ENCODE data around the gene RAPGEF4.

RAPGEF4 gene

GRCh38 chr2:172769879-172770278 lies 34.2 kb downstream of the RAPGEF4 start:
- peaks cover 0 to 8% of the 10 kb centered on the region in 2 donors for H3K27me3 ChIP-seq (ENCODE audit: control insufficient read depth in 1 of 2, insufficient read depth in 2 of 2, low read length in 2 of 2)
- no peaks in the 10 kb centered on the region for H3K9me3 ChIP-seq (ENCODE audit: control insufficient read depth in 1 of 2, low read length in 2 of 2)
- H3K9ac ChIP-seq (ENCODE audit: low read depth in 1 of 2, low read length in 2 of 2), result no peak overlapping the region
- H3K36me3 ChIP-seq (ENCODE audit: control insufficient read depth in 1 of 2, insufficient read depth in 2 of 2, low read length in 2 of 2), result no peaks in the 10 kb centered on the region
- H3K27ac ChIP-seq (ENCODE audit: low read depth, low read length), result no peak overlapping the region
- no peak overlapping the region for H3K4me3 ChIP-seq (ENCODE audit: low read depth in 1 of 2, low read length in 2 of 2)
- no peaks in the 10 kb centered on the region for H3K4me1 ChIP-seq (ENCODE audit: control insufficient read depth in 1 of 2, insufficient read depth in 2 of 2, low read length in 2 of 2)

- Histone ChIP-seq H3K27me3 (ENCODE audit: control insufficient read depth in 1 of 2, insufficient read depth in 2 of 2, low read length in 2 of 2) (peaks cover 0 to 3% of the 10 kb centered on the region in 2 donors), H3K9ac (ENCODE audit: low read depth in 1 of 2, low read length in 2 of 2) (no peak overlapping the region), H3K9me3 (ENCODE audit: control insufficient read depth in 1 of 2, low read length in 2 of 2) (no peaks in the 10 kb centered on the region), H3K4me3 (ENCODE audit: low read depth in 1 of 2, low read length in 2 of 2) (no peak overlapping the region), H3K4me1 (ENCODE audit: control insufficient read depth in 1 of 2, insufficient read depth in 2 of 2, low read length in 2 of 2) (no peaks in the 10 kb centered on the region), H3K36me3 (ENCODE audit: control insufficient read depth in 1 of 2, insufficient read depth in 2 of 2, low read length in 2 of 2) (no peaks in the 10 kb centered on the region), H3K27ac (ENCODE audit: low read depth, low read length) (no peak overlapping the region)
Measured at GRCh38 chr2:172770887-172771286, 35.2 kb downstream of the RAPGEF4 start.

- Histone ChIP-seq H3K27me3 (ENCODE audit: control insufficient read depth in 1 of 2, insufficient read depth in 2 of 2, low read length in 2 of 2) (peaks cover 0 to 3% of the 10 kb centered on the region in 2 donors), H3K36me3 (ENCODE audit: control insufficient read depth in 1 of 2, insufficient read depth in 2 of 2, low read length in 2 of 2) (no peaks in the 10 kb centered on the region), H3K4me3 (ENCODE audit: low read depth in 1 of 2, low read length in 2 of 2) (no peak overlapping the region), H3K27ac (ENCODE audit: low read depth, low read length) (no peak overlapping the region), H3K9me3 (ENCODE audit: control insufficient read depth in 1 of 2, low read length in 2 of 2) (no peaks in the 10 kb centered on the region), H3K4me1 (ENCODE audit: control insufficient read depth in 1 of 2, insufficient read depth in 2 of 2, low read length in 2 of 2) (no peaks in the 10 kb centered on the region), H3K9ac (ENCODE audit: low read depth in 1 of 2, low read length in 2 of 2) (no peak overlapping the region)
Measured at GRCh38 chr2:172772633-172773032, 37.0 kb downstream of the RAPGEF4 start.

- Histone ChIP-seq H3K27ac (ENCODE audit: low read depth, low read length) (no peak overlapping the region), H3K4me1 (ENCODE audit: control insufficient read depth in 1 of 2, insufficient read depth in 2 of 2, low read length in 2 of 2) (no peaks in the 10 kb centered on the region), H3K9me3 (ENCODE audit: control insufficient read depth in 1 of 2, low read length in 2 of 2) (no peaks in the 10 kb centered on the region), H3K27me3 (ENCODE audit: control insufficient read depth in 1 of 2, insufficient read depth in 2 of 2, low read length in 2 of 2) (peaks cover 0 to 3% of the 10 kb centered on the region in 2 donors), H3K9ac (ENCODE audit: low read depth in 1 of 2, low read length in 2 of 2) (no peak overlapping the region), H3K4me3 (ENCODE audit: low read depth in 1 of 2, low read length in 2 of 2) (no peak overlapping the region), H3K36me3 (ENCODE audit: control insufficient read depth in 1 of 2, insufficient read depth in 2 of 2, low read length in 2 of 2) (no peaks in the 10 kb centered on the region)
Measured at GRCh38 chr2:172774302-172774701, 38.7 kb downstream of the RAPGEF4 start.

- no peaks in the 10 kb centered on the region for H3K36me3 ChIP-seq (ENCODE audit: control insufficient read depth in 1 of 2, insufficient read depth in 2 of 2, low read length in 2 of 2)
- H3K27ac ChIP-seq (ENCODE audit: low read depth, low read length), result no peak overlapping the region
- H3K9ac ChIP-seq (ENCODE audit: low read depth in 1 of 2, low read length in 2 of 2), result no peak overlapping the region
- H3K4me1 ChIP-seq (ENCODE audit: control insufficient read depth in 1 of 2, insufficient read depth in 2 of 2, low read length in 2 of 2), result no peaks in the 10 kb centered on the region
- no peak overlapping the region for H3K4me3 ChIP-seq (ENCODE audit: low read depth in 1 of 2, low read length in 2 of 2)
- no peaks in the 10 kb centered on the region for H3K9me3 ChIP-seq (ENCODE audit: control insufficient read depth in 1 of 2, low read length in 2 of 2)
- H3K27me3 ChIP-seq (ENCODE audit: control insufficient read depth in 1 of 2, insufficient read depth in 2 of 2, low read length in 2 of 2), result peaks cover 0 to 2% of the 10 kb centered on the region in 2 donors
Measured at GRCh38 chr2:172775319-172775718, 39.7 kb downstream of the RAPGEF4 start.

- H3K27ac ChIP-seq (ENCODE audit: low read depth, low read length), result no peak overlapping the region
- H3K4me3 ChIP-seq (ENCODE audit: low read depth in 1 of 2, low read length in 2 of 2), result no peak overlapping the region
- no peaks in the 10 kb centered on the region for H3K36me3 ChIP-seq (ENCODE audit: control insufficient read depth in 1 of 2, insufficient read depth in 2 of 2, low read length in 2 of 2)
- peaks cover 0 to 3% of the 10 kb centered on the region in 2 donors for H3K27me3 ChIP-seq (ENCODE audit: control insufficient read depth in 1 of 2, insufficient read depth in 2 of 2, low read length in 2 of 2)
- H3K9ac ChIP-seq (ENCODE audit: low read depth in 1 of 2, low read length in 2 of 2), result no peak overlapping the region
- H3K4me1 ChIP-seq (ENCODE audit: control insufficient read depth in 1 of 2, insufficient read depth in 2 of 2, low read length in 2 of 2), result no peaks in the 10 kb centered on the region
- H3K9me3 ChIP-seq (ENCODE audit: control insufficient read depth in 1 of 2, low read length in 2 of 2), result no peaks in the 10 kb centered on the region
Measured at GRCh38 chr2:172777431-172777830, 41.8 kb downstream of the RAPGEF4 start.

GRCh38 chr2:172782506-172783164 lies 47.0 kb downstream of the RAPGEF4 start:
- Histone ChIP-seq H3K4me3 (ENCODE audit: low read depth in 1 of 2, low read length in 2 of 2) (no peak overlapping the region), H3K9ac (ENCODE audit: low read depth in 1 of 2, low read length in 2 of 2) (no peak overlapping the region), H3K36me3 (ENCODE audit: control insufficient read depth in 1 of 2, insufficient read depth in 2 of 2, low read length in 2 of 2) (no peaks in the 10 kb centered on the region), H3K9me3 (ENCODE audit: control insufficient read depth in 1 of 2, low read length in 2 of 2) (no peaks in the 10 kb centered on the region), H3K27me3 (ENCODE audit: control insufficient read depth in 1 of 2, insufficient read depth in 2 of 2, low read length in 2 of 2) (peaks cover 0 to 6% of the 10 kb centered on the region in 2 donors), H3K27ac (ENCODE audit: low read depth, low read length) (no peak overlapping the region), H3K4me1 (ENCODE audit: control insufficient read depth in 1 of 2, insufficient read depth in 2 of 2, low read length in 2 of 2) (peaks cover 0 to 3% of the 10 kb centered on the region in 2 donors)

GRCh38 chr2:172783165-172783898 lies 47.7 kb downstream of the RAPGEF4 start:
- H3K4me3 ChIP-seq (ENCODE audit: low read depth in 1 of 2, low read length in 2 of 2), result no peak overlapping the region
- no peaks in the 10 kb centered on the region for H3K36me3 ChIP-seq (ENCODE audit: control insufficient read depth in 1 of 2, insufficient read depth in 2 of 2, low read length in 2 of 2)
- no peak overlapping the region for H3K9ac ChIP-seq (ENCODE audit: low read depth in 1 of 2, low read length in 2 of 2)
- peaks cover 0 to 3% of the 10 kb centered on the region in 2 donors for H3K4me1 ChIP-seq (ENCODE audit: control insufficient read depth in 1 of 2, insufficient read depth in 2 of 2, low read length in 2 of 2)
- no peak overlapping the region for H3K27ac ChIP-seq (ENCODE audit: low read depth, low read length)
- no peaks in the 10 kb centered on the region for H3K9me3 ChIP-seq (ENCODE audit: control insufficient read depth in 1 of 2, low read length in 2 of 2)
- peaks cover 0 to 6% of the 10 kb centered on the region in 2 donors for H3K27me3 ChIP-seq (ENCODE audit: control insufficient read depth in 1 of 2, insufficient read depth in 2 of 2, low read length in 2 of 2)

GRCh38 chr2:172788871-172789270 lies 53.2 kb downstream of the RAPGEF4 start:
- Histone ChIP-seq H3K27ac (ENCODE audit: low read depth, low read length) (no peak overlapping the region), H3K4me1 (ENCODE audit: control insufficient read depth in 1 of 2, insufficient read depth in 2 of 2, low read length in 2 of 2) (no peaks in the 10 kb centered on the region), H3K9ac (ENCODE audit: low read depth in 1 of 2, low read length in 2 of 2) (no peak overlapping the region), H3K4me3 (ENCODE audit: low read depth in 1 of 2, low read length in 2 of 2) (no peak overlapping the region), H3K9me3 (ENCODE audit: control insufficient read depth in 1 of 2, low read length in 2 of 2) (no peaks in the 10 kb centered on the region), H3K36me3 (ENCODE audit: control insufficient read depth in 1 of 2, insufficient read depth in 2 of 2, low read length in 2 of 2) (no peaks in the 10 kb centered on the region), H3K27me3 (ENCODE audit: control insufficient read depth in 1 of 2, insufficient read depth in 2 of 2, low read length in 2 of 2) (peaks cover 4 to 5% of the 10 kb centered on the region in 2 donors)

- H3K4me1 ChIP-seq (ENCODE audit: control insufficient read depth in 1 of 2, insufficient read depth in 2 of 2, low read length in 2 of 2), result no peaks in the 10 kb centered on the region
- H3K27ac ChIP-seq (ENCODE audit: low read depth, low read length), result no peak overlapping the region
- H3K9me3 ChIP-seq (ENCODE audit: control insufficient read depth in 1 of 2, low read length in 2 of 2), result no peaks in the 10 kb centered on the region
- no peak overlapping the region for H3K9ac ChIP-seq (ENCODE audit: low read depth in 1 of 2, low read length in 2 of 2)
- H3K27me3 ChIP-seq (ENCODE audit: control insufficient read depth in 1 of 2, insufficient read depth in 2 of 2, low read length in 2 of 2), result peaks cover 4 to 5% of the 10 kb centered on the region in 2 donors
- H3K4me3 ChIP-seq (ENCODE audit: low read depth in 1 of 2, low read length in 2 of 2), result no peak overlapping the region
- no peaks in the 10 kb centered on the region for H3K36me3 ChIP-seq (ENCODE audit: control insufficient read depth in 1 of 2, insufficient read depth in 2 of 2, low read length in 2 of 2)
Measured at GRCh38 chr2:172790404-172790803, 54.8 kb downstream of the RAPGEF4 start.

All from duodenal mucosa (tissue), 2 donors.